GM12878 (cell line): ENCODE results near the gene ZNFX1.

Source experiments
- CEBPB ChIP-seq, 2 experiments: fragments of 150-350 bp in 1 of 2; IDR thresholded peaks; 2 replicates each; pipeline ENCODE4 v1.6.1; 2012 to 2014; ENCODE audit warnings: low read depth in 2 of 2, low read length in 2 of 2, borderline replicate concordance in 1 of 2, inconsistent platforms in 1 of 2
- KDM1A ChIP-seq: fragments of 200-600 bp; sonication (generic); IDR thresholded peaks from 2 replicates; pipeline ENCODE4 v1.6.1; 2016; ENCODE audit warnings: borderline replicate concordance
- MYC ChIP-seq: IDR thresholded peaks from 2 replicates; pipeline ENCODE4 v1.6.1; 2011; ENCODE audit warnings: mild to moderate bottlenecking, low read length, moderate library complexity, inconsistent platforms; ENCODE audit not compliant: insufficient read depth, insufficient replicate concordance, insufficient read length, severe bottlenecking
- NFXL1 ChIP-seq: fragments of 450-650 bp; IDR thresholded peaks from 2 replicates; pipeline ENCODE4 v1.6.1; 2017; ENCODE audit warnings: antibody characterized with exemption, mild to moderate bottlenecking, borderline replicate concordance
- RFX5 ChIP-seq: IDR thresholded peaks from 2 replicates; pipeline ENCODE4 v1.6.1; 2011; ENCODE audit warnings: low read depth, low read length, improper control_type of control experiment
- SIN3A ChIP-seq: IDR thresholded peaks from 2 replicates; pipeline ENCODE4 v1.6.1; 2012; ENCODE audit warnings: low read depth, low read length, improper control_type of control experiment
- TAF1 ChIP-seq: IDR thresholded peaks from 2 replicates; pipeline ENCODE4 v1.6.1; 2011; ENCODE audit warnings: mild to moderate bottlenecking, low read depth, low read length, borderline replicate concordance
- TARDBP ChIP-seq: IDR thresholded peaks from 2 replicates; pipeline ENCODE4 v1.6.1; 2016; ENCODE audit warnings: borderline replicate concordance
- TBL1XR1 ChIP-seq: IDR thresholded peaks from 2 replicates; pipeline ENCODE4 v1.6.1; 2012; ENCODE audit warnings: low read depth, low read length, improper control_type of control experiment
- TF ChIP-seq, protein P1 (sequence below): IDR thresholded peaks from 2 replicates; pipeline ENCODE4 v1.6.1; 2012; ENCODE audit warnings: mild to moderate bottlenecking, low read depth, low read length
- TF ChIP-seq, protein P2 (sequence below), 3 experiments: IDR thresholded peaks in 2 of 3; conservative IDR thresholded peaks in 1 of 3; 2 replicates each; pipeline ENCODE4 v1.5.1; 2011; ENCODE audit warnings: low read depth in 3 of 3, low read length in 3 of 3, mild to moderate bottlenecking in 3 of 3, control low read depth in 2 of 3, moderate library complexity in 2 of 3, inconsistent platforms in 1 of 3, mixed read lengths in 1 of 3; ENCODE audit not compliant: control insufficient read depth in 2 of 3, insufficient read depth in 1 of 3; ENCODE audit errors: extremely low read depth in 1 of 3
- TF ChIP-seq, protein P3 (sequence below): IDR thresholded peaks from 2 replicates; pipeline ENCODE4 v1.6.1; 2012; ENCODE audit warnings: low read length, inconsistent platforms
- TF ChIP-seq, protein P4 (sequence below): fragments of 450-650 bp; conservative IDR thresholded peaks from 2 replicates; pipeline ENCODE4 v1.6.1; 2017; ENCODE audit warnings: mild to moderate bottlenecking, moderate library complexity
- TF ChIP-seq, protein P5 (sequence below): fragments of 150-350 bp; IDR thresholded peaks from 2 replicates; pipeline ENCODE4 v1.6.1; 2014; ENCODE audit warnings: mild to moderate bottlenecking, low read depth, low read length

DNA sequence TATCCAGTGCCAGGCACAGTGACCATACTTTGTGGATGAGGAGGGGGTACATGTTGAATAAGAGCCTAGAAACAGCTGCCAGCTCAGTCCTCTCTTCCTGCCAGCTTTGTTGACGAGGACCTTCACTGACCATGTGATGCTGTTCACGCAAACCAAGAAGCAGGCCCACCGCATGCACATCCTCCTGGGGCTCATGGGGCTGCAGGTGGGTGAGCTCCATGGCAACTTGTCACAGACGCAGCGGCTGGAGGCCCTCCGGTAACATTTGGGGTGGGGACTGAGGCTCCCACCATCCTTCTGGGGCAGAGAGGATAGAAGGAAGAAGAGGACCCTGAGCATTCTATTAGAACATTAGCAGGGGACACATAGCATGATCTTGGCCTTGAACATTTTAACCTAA is 43.0 kb downstream of the ZNFX1 start:
- TF ChIP-seq, protein P1, sequence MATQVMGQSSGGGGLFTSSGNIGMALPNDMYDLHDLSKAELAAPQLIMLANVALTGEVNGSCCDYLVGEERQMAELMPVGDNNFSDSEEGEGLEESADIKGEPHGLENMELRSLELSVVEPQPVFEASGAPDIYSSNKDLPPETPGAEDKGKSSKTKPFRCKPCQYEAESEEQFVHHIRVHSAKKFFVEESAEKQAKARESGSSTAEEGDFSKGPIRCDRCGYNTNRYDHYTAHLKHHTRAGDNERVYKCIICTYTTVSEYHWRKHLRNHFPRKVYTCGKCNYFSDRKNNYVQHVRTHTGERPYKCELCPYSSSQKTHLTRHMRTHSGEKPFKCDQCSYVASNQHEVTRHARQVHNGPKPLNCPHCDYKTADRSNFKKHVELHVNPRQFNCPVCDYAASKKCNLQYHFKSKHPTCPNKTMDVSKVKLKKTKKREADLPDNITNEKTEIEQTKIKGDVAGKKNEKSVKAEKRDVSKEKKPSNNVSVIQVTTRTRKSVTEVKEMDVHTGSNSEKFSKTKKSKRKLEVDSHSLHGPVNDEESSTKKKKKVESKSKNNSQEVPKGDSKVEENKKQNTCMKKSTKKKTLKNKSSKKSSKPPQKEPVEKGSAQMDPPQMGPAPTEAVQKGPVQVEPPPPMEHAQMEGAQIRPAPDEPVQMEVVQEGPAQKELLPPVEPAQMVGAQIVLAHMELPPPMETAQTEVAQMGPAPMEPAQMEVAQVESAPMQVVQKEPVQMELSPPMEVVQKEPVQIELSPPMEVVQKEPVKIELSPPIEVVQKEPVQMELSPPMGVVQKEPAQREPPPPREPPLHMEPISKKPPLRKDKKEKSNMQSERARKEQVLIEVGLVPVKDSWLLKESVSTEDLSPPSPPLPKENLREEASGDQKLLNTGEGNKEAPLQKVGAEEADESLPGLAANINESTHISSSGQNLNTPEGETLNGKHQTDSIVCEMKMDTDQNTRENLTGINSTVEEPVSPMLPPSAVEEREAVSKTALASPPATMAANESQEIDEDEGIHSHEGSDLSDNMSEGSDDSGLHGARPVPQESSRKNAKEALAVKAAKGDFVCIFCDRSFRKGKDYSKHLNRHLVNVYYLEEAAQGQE, result no peak
- no peak for TF ChIP-seq MYC
- TF ChIP-seq, protein P2, sequence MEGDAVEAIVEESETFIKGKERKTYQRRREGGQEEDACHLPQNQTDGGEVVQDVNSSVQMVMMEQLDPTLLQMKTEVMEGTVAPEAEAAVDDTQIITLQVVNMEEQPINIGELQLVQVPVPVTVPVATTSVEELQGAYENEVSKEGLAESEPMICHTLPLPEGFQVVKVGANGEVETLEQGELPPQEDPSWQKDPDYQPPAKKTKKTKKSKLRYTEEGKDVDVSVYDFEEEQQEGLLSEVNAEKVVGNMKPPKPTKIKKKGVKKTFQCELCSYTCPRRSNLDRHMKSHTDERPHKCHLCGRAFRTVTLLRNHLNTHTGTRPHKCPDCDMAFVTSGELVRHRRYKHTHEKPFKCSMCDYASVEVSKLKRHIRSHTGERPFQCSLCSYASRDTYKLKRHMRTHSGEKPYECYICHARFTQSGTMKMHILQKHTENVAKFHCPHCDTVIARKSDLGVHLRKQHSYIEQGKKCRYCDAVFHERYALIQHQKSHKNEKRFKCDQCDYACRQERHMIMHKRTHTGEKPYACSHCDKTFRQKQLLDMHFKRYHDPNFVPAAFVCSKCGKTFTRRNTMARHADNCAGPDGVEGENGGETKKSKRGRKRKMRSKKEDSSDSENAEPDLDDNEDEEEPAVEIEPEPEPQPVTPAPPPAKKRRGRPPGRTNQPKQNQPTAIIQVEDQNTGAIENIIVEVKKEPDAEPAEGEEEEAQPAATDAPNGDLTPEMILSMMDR (IDR thresholded peaks at IDR 0.05 in 2 of 3, conservative IDR thresholded peaks at IDR 0.05 in 1 of 3; ENCODE audit: control insufficient read depth in 2 of 3, extremely low read depth in 1 of 3, insufficient read depth in 1 of 3, low read depth in 3 of 3, low read length in 3 of 3), result no peak
- TF ChIP-seq, protein P3, sequence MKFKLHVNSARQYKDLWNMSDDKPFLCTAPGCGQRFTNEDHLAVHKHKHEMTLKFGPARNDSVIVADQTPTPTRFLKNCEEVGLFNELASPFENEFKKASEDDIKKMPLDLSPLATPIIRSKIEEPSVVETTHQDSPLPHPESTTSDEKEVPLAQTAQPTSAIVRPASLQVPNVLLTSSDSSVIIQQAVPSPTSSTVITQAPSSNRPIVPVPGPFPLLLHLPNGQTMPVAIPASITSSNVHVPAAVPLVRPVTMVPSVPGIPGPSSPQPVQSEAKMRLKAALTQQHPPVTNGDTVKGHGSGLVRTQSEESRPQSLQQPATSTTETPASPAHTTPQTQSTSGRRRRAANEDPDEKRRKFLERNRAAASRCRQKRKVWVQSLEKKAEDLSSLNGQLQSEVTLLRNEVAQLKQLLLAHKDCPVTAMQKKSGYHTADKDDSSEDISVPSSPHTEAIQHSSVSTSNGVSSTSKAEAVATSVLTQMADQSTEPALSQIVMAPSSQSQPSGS, result no peak
- TF ChIP-seq KDM1A, result no peak
- TF ChIP-seq, protein P4, sequence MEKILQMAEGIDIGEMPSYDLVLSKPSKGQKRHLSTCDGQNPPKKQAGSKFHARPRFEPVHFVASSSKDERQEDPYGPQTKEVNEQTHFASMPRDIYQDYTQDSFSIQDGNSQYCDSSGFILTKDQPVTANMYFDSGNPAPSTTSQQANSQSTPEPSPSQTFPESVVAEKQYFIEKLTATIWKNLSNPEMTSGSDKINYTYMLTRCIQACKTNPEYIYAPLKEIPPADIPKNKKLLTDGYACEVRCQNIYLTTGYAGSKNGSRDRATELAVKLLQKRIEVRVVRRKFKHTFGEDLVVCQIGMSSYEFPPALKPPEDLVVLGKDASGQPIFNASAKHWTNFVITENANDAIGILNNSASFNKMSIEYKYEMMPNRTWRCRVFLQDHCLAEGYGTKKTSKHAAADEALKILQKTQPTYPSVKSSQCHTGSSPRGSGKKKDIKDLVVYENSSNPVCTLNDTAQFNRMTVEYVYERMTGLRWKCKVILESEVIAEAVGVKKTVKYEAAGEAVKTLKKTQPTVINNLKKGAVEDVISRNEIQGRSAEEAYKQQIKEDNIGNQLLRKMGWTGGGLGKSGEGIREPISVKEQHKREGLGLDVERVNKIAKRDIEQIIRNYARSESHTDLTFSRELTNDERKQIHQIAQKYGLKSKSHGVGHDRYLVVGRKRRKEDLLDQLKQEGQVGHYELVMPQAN, result no peak
- no peak for TF ChIP-seq RFX5
- TF ChIP-seq TARDBP, result no peak
- no peak for TF ChIP-seq TAF1
- no peak for TF ChIP-seq SIN3A
- TF ChIP-seq, protein P5, sequence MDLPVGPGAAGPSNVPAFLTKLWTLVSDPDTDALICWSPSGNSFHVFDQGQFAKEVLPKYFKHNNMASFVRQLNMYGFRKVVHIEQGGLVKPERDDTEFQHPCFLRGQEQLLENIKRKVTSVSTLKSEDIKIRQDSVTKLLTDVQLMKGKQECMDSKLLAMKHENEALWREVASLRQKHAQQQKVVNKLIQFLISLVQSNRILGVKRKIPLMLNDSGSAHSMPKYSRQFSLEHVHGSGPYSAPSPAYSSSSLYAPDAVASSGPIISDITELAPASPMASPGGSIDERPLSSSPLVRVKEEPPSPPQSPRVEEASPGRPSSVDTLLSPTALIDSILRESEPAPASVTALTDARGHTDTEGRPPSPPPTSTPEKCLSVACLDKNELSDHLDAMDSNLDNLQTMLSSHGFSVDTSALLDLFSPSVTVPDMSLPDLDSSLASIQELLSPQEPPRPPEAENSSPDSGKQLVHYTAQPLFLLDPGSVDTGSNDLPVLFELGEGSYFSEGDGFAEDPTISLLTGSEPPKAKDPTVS, result no peak
- no peak for TF ChIP-seq TBL1XR1
- no peak for TF ChIP-seq CEBPB (IDR thresholded peaks at IDR 0.05; ENCODE audit: borderline replicate concordance in 1 of 2, low read depth in 2 of 2, low read length in 2 of 2)
- TF ChIP-seq NFXL1, result no peak
